NT2/D1 (cell line): ENCODE results near the gene CNN2.

ENCODE experiments used
- DNase-seq: peaks from one replicate; pipeline ENCODE4 v3.0.0-alpha.2; 2011; ENCODE audit warnings: low read depth, low spot score
- H3K27me3 ChIP-seq: 2 replicates; pipeline ENCODE4 v1.6.0; 2011; ENCODE audit warnings: mild to moderate bottlenecking; ENCODE audit not compliant: insufficient read length, insufficient read depth
- H3K36me3 ChIP-seq: 2 replicates; pipeline ENCODE4 v1.6.1; 2011; ENCODE audit warnings: mild to moderate bottlenecking, low read length, mixed read lengths; ENCODE audit not compliant: insufficient read depth, insufficient read length
- H3K4me1 ChIP-seq: 2 replicates; pipeline ENCODE4 v1.5.1; 2011; ENCODE audit not compliant: insufficient read depth, insufficient read length
- H3K4me3 ChIP-seq: 2 replicates; pipeline ENCODE4 v1.5.1; 2011; ENCODE audit warnings: low read depth; ENCODE audit not compliant: insufficient read length
- H3K9ac ChIP-seq: 2 replicates; pipeline ENCODE4 v1.6.0; 2011; ENCODE audit warnings: low read depth; ENCODE audit not compliant: insufficient read length
- H3K9me3 ChIP-seq: 2 replicates; pipeline ENCODE4 v1.5.1; 2011; ENCODE audit warnings: mild to moderate bottlenecking, low read length; ENCODE audit not compliant: insufficient read depth
- SUZ12 ChIP-seq: IDR thresholded peaks from 2 replicates; pipeline ENCODE4 v1.6.1; 2011; ENCODE audit not compliant: insufficient read length, insufficient read depth; ENCODE audit errors: extremely low read depth
- YY1 ChIP-seq: IDR thresholded peaks from 2 replicates; pipeline ENCODE4 v1.6.1; 2011; ENCODE audit not compliant: insufficient read length, insufficient read depth
- ZNF274 ChIP-seq: IDR thresholded peaks from 2 replicates; pipeline ENCODE4 v1.6.1; 2011; ENCODE audit warnings: mild to moderate bottlenecking, low read depth, low read length

Gene CNN2

DNA sequence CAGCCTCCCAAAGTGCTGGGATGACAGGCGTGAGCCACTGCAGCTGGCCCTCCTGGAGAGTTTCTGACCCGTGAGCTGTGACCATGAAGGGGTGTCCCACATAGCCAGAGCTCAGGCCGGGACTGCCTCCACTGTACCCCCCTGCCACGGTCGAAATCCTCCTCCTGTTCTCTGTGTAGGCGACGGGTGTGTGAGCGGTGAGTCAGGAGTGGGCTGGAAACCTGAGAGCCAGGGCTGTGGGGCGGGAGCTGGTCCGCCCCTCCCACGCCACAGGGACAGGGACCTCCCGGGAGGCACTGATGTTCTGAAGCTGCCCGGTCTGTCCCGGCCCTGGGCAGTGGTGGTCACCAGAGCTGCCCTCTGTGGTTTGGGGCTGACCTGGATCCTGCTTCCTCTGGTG, 38.3 kb upstream of the CNN2 start:
- no peak overlapping the region for H3K9ac ChIP-seq
- H3K27me3 ChIP-seq, result no peaks in the 10 kb centered on the region
- H3K4me1 ChIP-seq, result peaks cover 23% of the 10 kb centered on the region
- peaks cover 70% of the 10 kb centered on the region for H3K36me3 ChIP-seq
- no peak overlapping the region for H3K4me3 ChIP-seq
- TF ChIP-seq SUZ12 (no peak), ZNF274 (no peak), YY1 (no peak)
- no peak for DNase-seq
- no peaks in the 10 kb centered on the region for H3K9me3 ChIP-seq

DNA sequence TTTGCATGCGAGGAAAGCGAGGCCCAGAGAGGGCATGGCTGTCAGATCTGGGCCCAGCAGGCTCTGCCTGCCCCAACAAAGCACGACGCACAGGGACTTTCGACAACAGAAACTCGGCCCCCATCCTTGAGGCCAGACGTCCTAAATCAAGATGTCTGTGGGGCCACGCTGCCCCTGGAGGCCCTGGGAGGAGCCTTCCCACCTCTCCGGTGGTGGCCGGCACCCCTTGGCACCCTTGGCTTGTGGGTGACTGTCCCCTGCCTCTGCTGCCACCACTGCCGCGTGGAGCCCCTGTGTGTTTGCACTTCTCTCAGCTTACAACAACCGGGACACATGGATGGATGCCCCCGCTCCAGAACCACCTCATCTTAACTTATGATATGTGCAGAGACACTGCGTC, 37.9 kb upstream of the CNN2 start:
- Histone ChIP-seq H3K9me3 (no peaks in the 10 kb centered on the region), H3K27me3 (no peaks in the 10 kb centered on the region), H3K9ac (no peak overlapping the region), H3K36me3 (peaks cover 75% of the 10 kb centered on the region), H3K4me1 (peaks cover 24% of the 10 kb centered on the region), H3K4me3 (no peak overlapping the region)
- no peak for DNase-seq
- TF ChIP-seq ZNF274, result no peak
- TF ChIP-seq YY1, result no peak
- TF ChIP-seq SUZ12, result no peak

DNA sequence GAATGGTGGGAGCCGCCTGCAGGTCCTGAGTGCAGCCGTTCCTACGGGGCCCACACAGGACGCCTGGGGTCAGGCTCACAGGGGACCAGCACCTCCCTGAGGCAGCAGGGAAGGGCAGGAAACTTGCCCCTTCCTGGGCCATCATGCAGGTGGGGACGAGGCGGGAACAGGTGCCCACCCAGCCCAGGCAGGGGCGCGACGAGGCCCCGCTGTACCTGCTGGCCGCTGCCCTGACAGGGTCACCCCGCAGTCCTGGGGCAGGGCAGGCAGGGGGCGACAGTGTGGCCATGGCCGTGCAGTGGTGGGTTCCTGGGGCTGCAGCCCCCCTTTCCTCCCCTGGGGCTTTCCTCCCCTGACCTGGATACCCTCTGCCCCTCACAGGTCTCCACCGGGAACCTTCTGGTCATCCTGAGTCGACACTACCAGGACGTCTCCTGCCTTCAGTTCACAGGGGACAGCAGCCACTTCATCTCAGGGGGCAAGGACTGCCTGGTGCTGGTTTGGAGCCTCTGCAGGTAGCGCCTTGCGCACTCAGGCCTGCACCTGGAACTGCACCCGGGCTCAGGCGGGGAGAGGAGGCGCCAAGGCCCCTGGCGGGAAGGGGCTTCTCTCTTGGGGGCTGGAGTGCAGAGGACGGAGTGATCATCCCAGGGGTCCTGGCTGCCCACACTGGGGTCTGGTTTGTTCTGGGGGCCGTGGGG, 36.9 kb upstream of the CNN2 start:
- Histone ChIP-seq H3K4me3 (no peak overlapping the region), H3K36me3 (peaks cover 85% of the 10 kb centered on the region), H3K4me1 (peaks cover 27% of the 10 kb centered on the region), H3K27me3 (no peaks in the 10 kb centered on the region), H3K9me3 (no peaks in the 10 kb centered on the region), H3K9ac (peak overlapping the region; percentile 10)
- DNase-seq, result no peak
- TF ChIP-seq YY1 (no peak), ZNF274 (no peak), SUZ12 (no peak)

DNA sequence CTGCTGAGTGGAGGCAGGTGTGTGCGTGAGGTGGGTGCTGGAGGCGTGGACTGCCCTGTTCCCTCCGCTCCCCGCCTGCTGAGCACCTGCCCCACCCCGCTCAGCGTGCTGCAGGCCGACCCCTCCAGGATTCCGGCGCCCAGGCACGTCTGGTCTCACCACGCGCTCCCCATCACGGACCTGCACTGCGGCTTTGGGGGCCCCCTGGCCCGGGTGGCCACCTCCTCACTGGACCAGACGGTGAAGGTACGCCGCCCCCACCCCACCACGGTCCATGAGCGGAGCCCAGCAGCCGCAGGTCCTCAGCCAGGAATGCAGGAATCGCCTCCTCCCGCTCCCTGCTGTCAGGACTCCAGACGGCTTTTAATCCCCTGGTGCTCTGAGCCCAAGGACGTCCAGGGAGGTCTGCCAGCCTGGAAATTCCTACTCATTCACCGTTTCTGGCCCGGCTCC, 36.3 kb upstream of the CNN2 start:
- H3K4me3 ChIP-seq, result no peak overlapping the region
- H3K4me1 ChIP-seq, result peaks cover 22% of the 10 kb centered on the region
- DNase-seq, result no peak
- H3K36me3 ChIP-seq, result peaks cover 91% of the 10 kb centered on the region
- no peak for TF ChIP-seq YY1
- TF ChIP-seq ZNF274, result no peak
- no peak for TF ChIP-seq SUZ12
- no peaks in the 10 kb centered on the region for H3K27me3 ChIP-seq
- no peaks in the 10 kb centered on the region for H3K9me3 ChIP-seq
- H3K9ac ChIP-seq, result peak overlapping the region; percentile 50

DNA sequence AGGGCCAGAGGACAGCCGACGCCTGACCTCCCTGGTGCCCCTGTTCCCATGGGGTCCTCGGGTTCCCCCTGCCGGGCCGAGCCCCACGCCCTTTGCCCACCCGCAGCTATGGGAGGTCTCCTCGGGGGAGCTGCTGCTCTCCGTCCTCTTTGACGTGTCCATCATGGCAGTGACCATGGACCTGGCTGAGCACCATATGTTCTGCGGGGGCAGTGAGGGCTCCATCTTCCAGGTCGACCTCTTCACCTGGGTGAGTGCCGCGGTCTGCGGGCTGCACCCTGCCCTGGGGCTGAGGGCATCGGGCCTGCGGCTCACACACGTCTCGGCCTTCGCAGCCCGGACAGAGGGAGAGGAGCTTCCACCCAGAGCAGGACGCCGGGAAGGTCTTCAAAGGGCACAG, 35.7 kb upstream of the CNN2 start:
- Histone ChIP-seq H3K4me1 (peaks cover 18% of the 10 kb centered on the region), H3K36me3 (peaks cover 91% of the 10 kb centered on the region), H3K27me3 (no peaks in the 10 kb centered on the region), H3K9me3 (no peaks in the 10 kb centered on the region), H3K9ac (peak overlapping the region; percentile 50), H3K4me3 (no peak overlapping the region)
- TF ChIP-seq YY1 (no peak), ZNF274 (no peak), SUZ12 (no peak)
- DNase-seq, result no peak

DNA sequence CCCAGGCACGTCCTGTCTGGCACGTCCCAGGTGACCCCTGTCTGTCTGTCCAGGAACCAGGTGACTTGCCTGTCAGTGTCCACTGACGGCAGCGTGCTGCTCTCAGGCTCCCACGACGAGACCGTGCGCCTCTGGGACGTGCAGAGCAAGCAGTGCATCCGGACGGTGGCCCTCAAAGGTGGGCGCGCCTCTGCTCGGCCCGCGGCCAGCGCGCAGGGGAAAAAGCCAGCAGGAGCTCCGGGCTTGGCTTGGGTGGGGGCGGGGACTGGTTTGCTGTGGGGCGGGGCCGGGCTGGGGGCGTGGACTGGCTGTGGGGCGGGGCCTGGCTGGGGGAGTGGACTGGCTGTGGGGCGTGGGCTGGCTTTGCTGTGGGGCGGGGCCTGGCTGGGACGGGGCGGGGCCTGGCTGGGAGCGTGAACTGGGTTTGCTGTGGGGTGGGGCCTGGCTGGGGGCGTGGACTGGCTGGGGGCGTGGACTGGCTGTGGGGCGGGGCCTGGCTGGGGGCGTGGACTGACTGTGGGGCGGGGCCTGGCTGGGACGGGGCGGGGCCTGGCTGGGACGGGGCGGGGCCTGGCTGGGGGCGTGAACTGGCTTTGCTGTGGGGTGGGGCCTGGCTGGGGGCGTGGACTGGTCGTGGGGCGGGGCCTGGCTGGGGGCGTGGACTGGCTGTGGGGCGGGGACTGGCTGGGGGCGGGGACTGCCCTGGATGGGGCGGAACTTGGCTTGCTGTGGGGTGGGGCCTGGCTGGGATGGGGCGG, 35.1 kb upstream of the CNN2 start:
- no peak for DNase-seq
- Histone ChIP-seq H3K9me3 (no peaks in the 10 kb centered on the region), H3K27me3 (no peaks in the 10 kb centered on the region), H3K4me3 (no peak overlapping the region), H3K9ac (no peak overlapping the region), H3K36me3 (peaks cover 92% of the 10 kb centered on the region), H3K4me1 (peaks cover 21% of the 10 kb centered on the region)
- no peak for TF ChIP-seq YY1
- TF ChIP-seq SUZ12, result no peak
- TF ChIP-seq ZNF274, result no peak
